Measurements from ENCODE around the gene CEP164.

GRCh38 chr11:117300773-117301172, 26.9 kb upstream of the CEP164 start:
- TF ChIP-seq POLR2A (IDR thresholded peaks at IDR 0.05) (no peak), CTCF (IDR thresholded peaks at IDR 0.05) (no peak)
